Measurements from ENCODE around the gene PEX13.

- no peak for TF ChIP-seq POU2F2 (IDR thresholded peaks at IDR 0.05; ENCODE audit: low read depth, low read length)
- no peak for TF ChIP-seq POLR2A (IDR thresholded peaks at IDR 0.05; ENCODE audit: low read depth, low read length)
- no peak for TF ChIP-seq POLR2AphosphoS5 (IDR thresholded peaks at IDR 0.05; ENCODE audit: low read depth, low read length)
- no peak for TF ChIP-seq TAF1 (IDR thresholded peaks at IDR 0.05; ENCODE audit: low read depth, low read length)
- no peak for TF ChIP-seq SPI1 (IDR thresholded peaks at IDR 0.05; ENCODE audit: low read depth, low read length)
Observed at GRCh38 chr2:60998628-60999545, 18.6 kb upstream of the PEX13 start.
